Measurements from ENCODE around the gene METTL1. TPM values are rescaled to one million over a fixed set of nuclear protein-coding genes. Genes with fewer than 3 reads are reported as not detected.
A peak's percentile ranks its signal among the peaks of the same experiment; 100 is the strongest.

METTL1 gene
- total and polyA plus RNA-seq, 8 donors = 4.4 to 37.9 (median 15.4) TPM

- WGBS, 5 donors = 60 to 82% (median 74%) methylated on average over 4 of the region's 4 CpGs
- Histone ChIP-seq H3K36me3 (peaks cover 0 to 51% (median 3%) of the 10 kb centered on the region in 4 donors), H3K27ac (no peak overlapping the region), H3K9me3 (no peaks in the 10 kb centered on the region), H3K27me3 (peaks cover 9 to 88% (median 29%) of the 10 kb centered on the region in 3 donors), H3K4me3 (no peak overlapping the region), H3K4me1 (peaks cover 11 to 29% (median 23%) of the 10 kb centered on the region in 4 donors)
- intact Hi-C loops (cut with DNase I; ENCODE audit: low total_unique reads) = no loop called here
- no peak for DNase-seq
- TF ChIP-seq POLR2A (IDR thresholded peaks at IDR 0.05) (no peak), EP300 (IDR thresholded peaks at IDR 0.05) (no peak), POLR2AphosphoS5 (IDR thresholded peaks at IDR 0.05) (no peak), CTCF (IDR thresholded peaks at IDR 0.05) (no peak)
Observed at GRCh38 chr12:57732270-57732669, 39.6 kb downstream of the METTL1 start.

- Histone ChIP-seq H3K4me1 (peaks cover 14 to 29% (median 23%) of the 10 kb centered on the region in 4 donors), H3K27me3 (peaks cover 3 to 88% (median 22%) of the 10 kb centered on the region in 3 donors), H3K36me3 (peaks cover 0 to 58% (median 6%) of the 10 kb centered on the region in 4 donors), H3K4me3 (no peak overlapping the region), H3K27ac (no peak overlapping the region), H3K9me3 (no peaks in the 10 kb centered on the region)
- intact Hi-C loops (cut with DNase I; ENCODE audit: low total_unique reads) = no loop called here
- WGBS, 5 donors = 75 to 81% (median 80%) methylated on average over 18 to 19 of the region's 19 CpGs
- TF ChIP-seq CTCF (IDR thresholded peaks at IDR 0.05) (no peak), POLR2A (IDR thresholded peaks at IDR 0.05) (no peak), EP300 (IDR thresholded peaks at IDR 0.05) (no peak), POLR2AphosphoS5 (IDR thresholded peaks at IDR 0.05) (no peak)
- no peak for DNase-seq
Observed at GRCh38 chr12:57731411-57732080, 40.4 kb downstream of the METTL1 start.

GRCh38 chr12:57730336-57731067 lies 41.4 kb downstream of the METTL1 start:
- intact Hi-C loops (cut with DNase I; ENCODE audit: low total_unique reads) = no loop called here
- Histone ChIP-seq H3K36me3 (peaks cover 0 to 59% (median 6%) of the 10 kb centered on the region in 4 donors), H3K9me3 (no peaks in the 10 kb centered on the region), H3K4me1 (peaks cover 18 to 29% (median 23%) of the 10 kb centered on the region in 4 donors), H3K4me3 (no peak overlapping the region), H3K27me3 (peaks cover 0 to 88% (median 11%) of the 10 kb centered on the region in 3 donors), H3K27ac (no peak overlapping the region)
- TF ChIP-seq POLR2A (IDR thresholded peaks at IDR 0.05) (no peak), POLR2AphosphoS5 (IDR thresholded peaks at IDR 0.05) (no peak), EP300 (IDR thresholded peaks at IDR 0.05) (no peak), CTCF (IDR thresholded peaks at IDR 0.05) (no peak)
- 77 to 84% (median 78%) methylated on average over 13 of the region's 13 CpGs for WGBS, 5 donors
- DNase-seq = no peak

- Histone ChIP-seq H3K9me3 (no peaks in the 10 kb centered on the region), H3K36me3 (peaks cover 0 to 57% (median 6%) of the 10 kb centered on the region in 4 donors), H3K27ac (no peak overlapping the region), H3K27me3 (peaks cover 0 to 88% (median 0%) of the 10 kb centered on the region in 3 donors), H3K4me1 (peaks cover 19 to 27% (median 22%) of the 10 kb centered on the region in 4 donors), H3K4me3 (no peak overlapping the region)
- DNase-seq = peak in 1 of 2 donors; percentile 1
- no peak for TF ChIP-seq POLR2AphosphoS5 (IDR thresholded peaks at IDR 0.05)
- no peak for TF ChIP-seq EP300 (IDR thresholded peaks at IDR 0.05)
- no peak for TF ChIP-seq POLR2A (IDR thresholded peaks at IDR 0.05)
- TF ChIP-seq CTCF (IDR thresholded peaks at IDR 0.05) = no peak
- WGBS, 5 donors = 45 to 55% (median 51%) methylated on average over 5 of the region's 5 CpGs
- intact Hi-C loops (cut with DNase I; ENCODE audit: low total_unique reads) = no loop called here
Observed at GRCh38 chr12:57729321-57729844, 42.5 kb downstream of the METTL1 start.
